ENCODE data around the gene ZNF892. TPM values are rescaled to one million over a fixed set of nuclear protein-coding genes. Genes with fewer than 3 reads are reported as not detected.
A peak's percentile ranks its signal among the peaks of the same experiment; 100 is the strongest.
"Not testable (repeated sequence)": the region's sequence is repeated elsewhere in the genome, so short reads cannot be mapped to it uniquely, and the experiment has no call there.

The ZNF892 gene
- total RNA-seq, 2 donors from 2014 or later, result 3.6 to 4.2 TPM

DNA sequence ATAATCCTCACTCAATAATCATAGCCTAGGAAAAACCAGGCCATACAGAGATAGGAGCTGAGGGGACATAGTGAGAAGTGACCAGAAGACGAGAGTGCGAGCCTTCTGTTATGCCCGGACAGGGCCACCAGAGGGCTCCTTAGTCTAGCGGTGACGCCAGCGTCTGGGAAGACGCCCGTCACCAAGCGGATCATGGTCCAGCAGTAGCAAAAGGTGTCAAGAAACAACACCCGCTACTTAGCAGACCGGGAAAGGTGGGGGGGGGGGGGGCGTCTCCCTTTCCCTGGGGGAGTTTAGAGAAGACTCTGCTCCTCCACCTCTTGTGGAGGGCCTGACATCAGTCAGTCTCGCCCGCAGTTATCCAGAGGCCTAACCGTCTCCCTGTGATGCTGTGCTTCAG, 14.4 kb upstream of the ZNF892 start:
- H3K36me3 ChIP-seq (replicated peaks in 1 of 2; ENCODE audit: insufficient read depth in 1 of 2, low read depth in 2 of 2); H3K27ac ChIP-seq; H3K27me3 ChIP-seq; H3K4me1 ChIP-seq; H3K9me3 ChIP-seq; H3K4me3 ChIP-seq; intact Hi-C loops (cut with DNase I); ATAC-seq: not testable (repeated sequence)
- WGBS, 2 donors, result 23 to 28% methylated on average over 10 to 12 of the region's 15 CpGs
- peak; percentile 64 to 81 (median 74) for DNase-seq
- peak; percentile 42 to 71 (median 58) for TF ChIP-seq CTCF (IDR thresholded peaks at IDR 0.05)

- WGBS, 2 donors, result 78 to 83% methylated on average over 4 of the region's 4 CpGs
- ATAC-seq (no peak), DNase-seq (no peak)
- Histone ChIP-seq H3K27ac (no peak overlapping the region), H3K4me3 (no peak overlapping the region), H3K4me1 (peaks cover 17% of the 10 kb centered on the region), H3K9me3 (no peaks in the 10 kb centered on the region), H3K27me3 (no peaks in the 10 kb centered on the region), H3K36me3 (replicated peaks in 1 of 2; ENCODE audit: insufficient read depth in 1 of 2, low read depth in 2 of 2) (no peaks in the 10 kb centered on the region)
- intact Hi-C loops (cut with DNase I), result no loop called here
- no peak for TF ChIP-seq POLR2A (IDR thresholded peaks at IDR 0.05)
- no peak for TF ChIP-seq CTCF (IDR thresholded peaks at IDR 0.05)
Observed at GRCh38 chr2:95203911-95204310, 3.4 kb upstream of the ZNF892 start.

DNA sequence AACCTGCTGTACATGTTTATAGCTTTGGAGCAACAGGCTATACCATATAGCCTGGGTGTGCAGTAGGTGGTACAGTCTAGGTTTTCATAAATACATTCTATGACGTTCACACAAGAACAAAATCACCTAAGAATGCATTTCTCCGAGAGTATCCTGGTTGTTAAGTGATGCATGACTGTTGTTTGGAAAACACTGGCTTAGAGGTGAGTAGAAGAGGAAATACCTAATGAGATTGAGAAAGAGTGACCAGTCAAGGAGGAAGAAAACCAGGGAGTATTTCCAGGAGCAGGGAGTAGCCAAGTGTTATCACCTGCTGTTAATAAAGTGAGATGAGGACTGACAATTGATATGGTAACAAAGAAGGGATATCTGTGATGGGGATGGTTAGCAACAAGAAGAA, 2.9 kb upstream of the ZNF892 start:
- Histone ChIP-seq H3K27ac (no peak overlapping the region), H3K4me1 (peaks cover 17% of the 10 kb centered on the region), H3K9me3 (no peaks in the 10 kb centered on the region), H3K4me3 (no peak overlapping the region), H3K27me3 (no peaks in the 10 kb centered on the region), H3K36me3 (replicated peaks in 1 of 2; ENCODE audit: insufficient read depth in 1 of 2, low read depth in 2 of 2) (no peaks in the 10 kb centered on the region)
- intact Hi-C loops (cut with DNase I), result no loop called here
- TF ChIP-seq POLR2A (IDR thresholded peaks at IDR 0.05) (no peak), CTCF (IDR thresholded peaks at IDR 0.05) (no peak)
- DNase-seq (no peak), ATAC-seq (no peak)
- 80 to 87% methylated on average over 2 of the region's 2 CpGs for WGBS, 2 donors

GRCh38 chr2:95206096-95206495, 1.2 kb upstream of the ZNF892 start:
- H3K27me3 ChIP-seq, result no peaks in the 10 kb centered on the region
- intact Hi-C loops (cut with DNase I), result no loop called here
- H3K27ac ChIP-seq, result no peak overlapping the region
- ATAC-seq (no peak), DNase-seq (no peak)
- no peak overlapping the region for H3K4me3 ChIP-seq
- no peaks in the 10 kb centered on the region for H3K9me3 ChIP-seq
- peaks cover 0 to under 1% of the 10 kb centered on the region in 2 donors for H3K36me3 ChIP-seq (replicated peaks in 1 of 2; ENCODE audit: insufficient read depth in 1 of 2, low read depth in 2 of 2)
- 25 to 40% methylated on average over 10 of the region's 10 CpGs for WGBS, 2 donors
- no peak for TF ChIP-seq POLR2A (IDR thresholded peaks at IDR 0.05)
- TF ChIP-seq CTCF (IDR thresholded peaks at IDR 0.05), result no peak
- peaks cover 17% of the 10 kb centered on the region for H3K4me1 ChIP-seq

GRCh38 chr2:95208106-95208505, 785 bp downstream of the ZNF892 start:
- DNase-seq (no peak), ATAC-seq (no peak)
- Histone ChIP-seq H3K9me3 (peaks cover 0 to 18% (median 0%) of the 10 kb centered on the region in 3 donors), H3K4me3 (peak overlapping the region in 1 of 2 donors; percentile 83), H3K36me3 (replicated peaks in 1 of 2; ENCODE audit: insufficient read depth in 1 of 2, low read depth in 2 of 2) (peaks cover 8 to 18% of the 10 kb centered on the region in 2 donors), H3K27ac (no peak overlapping the region), H3K27me3 (no peaks in the 10 kb centered on the region), H3K4me1 (peaks cover 17% of the 10 kb centered on the region)
- WGBS, 2 donors, result 61 to 64% methylated on average over 6 of the region's 6 CpGs
- TF ChIP-seq CTCF (IDR thresholded peaks at IDR 0.05) (no peak), POLR2A (IDR thresholded peaks at IDR 0.05) (no peak)
- intact Hi-C loops (cut with DNase I), result no loop called here

Data from body of pancreas (tissue), 4 donors.